HG03139 (cell line): ENCODE data around the gene TRIM64C.
"Not testable (repeated sequence)": the region's sequence is repeated elsewhere in the genome, so short reads cannot be mapped to it uniquely, and the experiment has no call there.

ENCODE experiments used
- ATAC-seq: cut with Tn5 transposase; IDR thresholded peaks from one replicate; pipeline ENCODE4 v1.9.1; 2021; ENCODE audit not compliant: unreplicated experiment

The TRIM64C gene

DNA sequence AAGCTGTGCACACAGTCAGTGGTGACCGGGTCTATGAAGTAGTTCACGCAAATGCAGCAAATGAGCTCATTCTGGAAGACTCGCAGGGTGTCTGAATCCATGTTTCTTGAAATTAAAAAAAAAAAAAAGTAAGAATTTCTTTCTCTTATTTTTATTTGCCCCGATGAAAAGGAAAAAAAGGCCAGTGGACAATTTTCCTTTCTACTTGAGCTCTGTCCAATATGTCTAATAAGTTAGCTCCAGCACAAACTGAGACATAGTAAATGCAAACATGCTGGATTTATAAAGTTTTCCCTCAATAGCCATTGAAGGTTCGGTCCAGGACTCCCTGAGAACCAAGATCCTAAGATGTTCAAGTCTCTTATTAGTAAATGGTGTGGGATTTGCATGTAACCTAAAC lies at the start of gene TRIM64C:
Gene TRIM64C, minus strand, starts transcription at position 101 of the 400 bp plus-strand sequence. Its CDS starts 0 bp downstream, at position 101.
- not testable (repeated sequence) for ATAC-seq

GRCh38 chr11:49102356-49102755 lies 43.4 kb upstream of the TRIM64C start:
- ATAC-seq = not testable (repeated sequence)

DNA sequence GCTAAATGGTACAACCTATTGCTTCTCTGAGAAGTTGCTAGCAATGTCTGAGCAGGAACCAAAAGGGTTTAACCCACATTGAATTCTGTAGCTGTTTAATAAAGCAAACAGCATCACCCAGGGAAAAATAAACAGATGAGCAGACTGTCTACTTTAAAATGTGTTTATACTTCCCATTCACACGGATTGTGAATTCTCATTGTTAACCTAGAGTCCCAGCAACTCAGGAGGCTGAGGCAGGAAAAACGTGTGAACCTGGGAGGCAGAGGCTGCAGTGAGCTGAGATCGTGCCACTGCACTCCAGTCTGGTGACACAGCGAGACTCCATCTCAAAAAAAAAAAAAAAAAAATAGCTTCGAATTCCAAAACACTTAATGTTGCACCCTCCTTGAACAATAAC lies 11.0 kb upstream of the TRIM64C start:
- ATAC-seq = not testable (repeated sequence)

DNA sequence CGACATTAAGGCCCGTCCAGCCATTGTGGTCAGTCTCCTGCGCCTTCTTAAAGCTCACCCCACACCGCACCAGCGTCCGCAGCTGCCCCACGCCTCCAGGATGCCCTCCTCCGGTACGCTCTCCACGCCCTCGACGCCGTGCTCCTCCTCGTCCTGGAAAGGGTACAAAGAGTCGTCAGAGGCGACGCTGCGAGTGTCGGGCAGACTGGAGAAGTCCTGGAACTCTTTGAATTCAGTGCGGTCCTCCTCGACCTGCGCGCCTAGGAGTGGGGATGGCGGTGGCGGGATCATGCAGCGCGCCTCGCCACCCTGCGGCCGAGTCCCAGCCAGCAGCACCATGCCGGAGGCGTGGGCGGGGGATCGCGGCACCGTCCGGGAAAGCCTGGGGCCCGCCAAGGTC lies 9.1 kb downstream of the TRIM64C start:
- not testable (repeated sequence) for ATAC-seq

DNA sequence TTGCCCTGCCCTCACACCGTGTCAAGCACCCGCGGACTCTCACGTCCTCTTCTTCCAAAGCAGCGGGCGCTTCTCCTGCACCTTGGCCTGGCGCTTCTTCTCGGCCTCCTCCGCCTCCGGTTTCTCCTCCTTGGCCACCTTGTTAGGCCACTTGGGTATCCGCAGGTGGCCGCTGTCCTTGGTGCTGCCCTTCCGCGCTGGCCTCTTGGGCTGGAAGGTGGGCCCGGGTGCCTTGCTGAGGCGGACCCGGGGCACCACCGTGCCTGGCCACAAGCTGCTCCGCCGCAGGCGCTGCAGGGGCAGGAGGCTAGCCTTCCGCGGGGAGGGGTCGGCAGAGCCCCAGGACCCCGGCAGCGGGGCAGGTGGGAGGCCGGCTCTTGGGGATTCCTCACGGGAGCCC lies 10.7 kb downstream of the TRIM64C start:
- ATAC-seq = not testable (repeated sequence)

DNA sequence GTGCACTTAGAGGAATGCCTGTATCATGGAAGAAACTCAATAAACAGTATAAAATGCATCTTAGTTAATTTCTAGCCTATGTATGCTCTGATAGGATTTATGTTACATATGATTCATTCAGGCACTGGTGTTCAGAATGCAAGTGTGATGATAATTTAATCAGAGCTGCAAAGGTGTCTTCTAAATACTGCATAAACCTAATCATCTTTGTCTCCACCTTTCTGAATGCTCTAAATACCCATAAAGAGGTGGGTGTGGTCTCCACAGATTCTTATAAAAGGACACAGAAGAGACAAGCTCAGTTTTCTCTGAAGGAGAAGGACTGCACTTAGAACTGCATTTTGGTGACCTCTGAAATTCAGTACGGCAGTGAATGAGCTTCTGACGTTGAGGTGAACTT lies 30.4 kb downstream of the TRIM64C start, which contains the start of gene TRIM49B:
Gene TRIM49B, plus strand, starts transcription at position 301 of the 400 bp plus-strand sequence. CDS start 2,777 bp downstream, outside the sequence.
- not testable (repeated sequence) for ATAC-seq
